NK-92 (cell line): Measurements from ENCODE around the gene CTXND1.

Source experiments
- DNase-seq: peaks from one replicate; lab custom pipeline; 2025; ENCODE audit not compliant: unreplicated experiment; lab: John Stamatoyannopoulos, UW

CTXND1 gene

DNA sequence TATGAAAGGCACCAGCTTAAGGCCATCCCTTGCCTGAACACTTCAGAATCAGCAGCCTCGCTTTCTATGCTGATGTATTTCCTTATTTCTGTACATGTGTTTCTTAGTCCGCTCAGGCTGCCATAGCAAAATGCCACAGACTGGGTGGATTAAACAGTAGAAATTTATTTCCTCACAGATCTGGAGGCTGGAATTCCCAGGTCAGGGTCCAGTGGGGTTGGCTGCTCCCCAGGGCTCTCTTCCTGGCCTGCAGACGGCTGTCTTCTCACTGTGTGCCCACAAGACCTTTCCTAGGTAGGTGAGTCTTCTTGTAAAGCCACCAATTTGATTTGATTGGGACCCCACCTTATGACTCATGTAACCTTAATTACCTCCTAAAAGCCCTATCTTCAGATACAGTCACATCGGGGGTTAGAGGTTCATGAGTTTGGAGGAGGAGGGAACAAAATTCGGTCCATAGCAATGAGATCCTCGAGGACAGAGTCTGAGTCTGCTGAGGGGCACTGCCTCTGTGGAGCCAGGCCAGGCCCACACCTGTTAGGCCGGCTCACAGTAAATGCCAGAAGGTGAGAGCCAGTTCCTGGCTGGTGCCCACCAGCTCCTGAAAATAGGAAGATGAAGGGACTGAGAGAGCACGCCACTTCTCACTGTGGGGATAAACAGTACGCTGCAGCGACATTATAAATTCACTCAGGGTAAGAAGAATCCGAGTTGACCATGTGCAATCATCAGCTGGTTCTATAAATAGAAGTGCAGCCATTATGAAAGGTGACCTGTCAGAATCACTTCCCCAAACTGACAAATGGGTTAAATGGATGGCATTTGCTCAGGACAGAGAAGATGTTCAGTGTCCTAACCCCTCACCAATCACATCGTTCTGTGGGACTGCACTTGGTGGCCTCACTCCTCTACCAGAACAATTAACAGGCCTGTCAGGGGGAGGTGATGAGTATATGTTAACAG, 41.1 kb downstream of the CTXND1 start:
- DNase-seq: no peak

DNA sequence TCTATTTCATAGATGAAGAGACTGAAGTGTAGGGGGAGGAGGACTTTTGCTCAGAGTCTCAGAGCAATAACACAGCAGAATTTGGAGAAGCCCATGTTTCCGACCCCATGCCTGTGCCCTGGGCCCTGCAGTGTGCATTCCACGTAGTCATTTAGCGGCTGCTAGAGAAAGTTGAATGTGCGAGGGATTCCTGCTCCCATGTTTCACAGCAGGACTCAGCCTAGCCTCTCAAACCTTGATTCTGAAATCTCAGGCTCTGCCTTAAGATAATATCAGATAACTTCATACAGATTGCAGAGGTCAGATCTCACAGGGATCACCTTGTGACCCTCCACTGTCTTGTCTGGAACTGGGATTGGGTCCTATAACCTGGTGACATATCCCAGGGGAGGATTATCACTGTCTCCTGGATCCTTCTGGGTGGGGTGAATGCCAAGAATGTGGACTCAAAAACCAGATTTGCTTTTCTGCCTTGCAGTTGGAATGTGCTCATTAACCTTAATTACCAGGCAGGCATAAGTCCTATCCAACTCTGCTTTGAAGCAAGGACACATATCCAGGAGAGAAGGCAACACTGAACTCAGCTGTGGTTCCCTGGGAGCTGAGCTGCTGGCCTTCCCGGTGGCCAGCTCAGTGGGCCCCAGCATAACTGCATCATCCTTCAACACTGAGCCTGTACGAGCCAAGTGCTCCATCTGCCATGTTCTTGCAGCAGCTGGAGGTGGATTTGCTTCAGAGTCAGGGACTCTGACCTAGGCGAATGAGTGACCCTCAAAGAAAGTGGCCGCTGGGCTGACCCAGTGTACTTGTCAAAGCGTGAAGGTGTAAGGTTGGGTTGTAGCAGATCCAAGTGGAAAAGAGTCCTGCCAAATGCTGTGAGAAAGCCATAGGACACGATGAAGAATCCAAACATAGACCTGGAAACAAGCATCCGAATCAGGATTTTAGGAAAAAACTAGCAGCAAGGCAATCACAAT, 43.0 kb downstream of the CTXND1 start:
- DNase-seq: no peak

DNA sequence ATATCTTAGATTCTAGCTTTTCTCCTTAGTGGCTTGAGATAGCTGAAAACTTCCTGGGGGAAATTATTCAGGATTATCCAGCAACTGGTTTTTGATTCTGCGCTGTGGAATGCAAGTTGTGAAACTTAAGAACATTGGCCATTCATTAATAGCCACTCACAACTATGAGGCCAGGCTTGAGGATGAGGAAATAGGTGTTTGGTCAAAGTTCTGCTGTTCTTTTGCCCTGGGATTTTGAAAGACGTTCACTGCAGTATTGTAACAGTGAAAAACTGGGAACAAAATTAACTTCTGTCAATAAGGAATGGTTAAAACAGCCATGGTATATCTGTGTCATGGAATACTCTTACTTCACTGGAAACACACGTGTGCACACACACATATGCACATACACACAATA, 44.1 kb downstream of the CTXND1 start:
- DNase-seq: no peak

DNA sequence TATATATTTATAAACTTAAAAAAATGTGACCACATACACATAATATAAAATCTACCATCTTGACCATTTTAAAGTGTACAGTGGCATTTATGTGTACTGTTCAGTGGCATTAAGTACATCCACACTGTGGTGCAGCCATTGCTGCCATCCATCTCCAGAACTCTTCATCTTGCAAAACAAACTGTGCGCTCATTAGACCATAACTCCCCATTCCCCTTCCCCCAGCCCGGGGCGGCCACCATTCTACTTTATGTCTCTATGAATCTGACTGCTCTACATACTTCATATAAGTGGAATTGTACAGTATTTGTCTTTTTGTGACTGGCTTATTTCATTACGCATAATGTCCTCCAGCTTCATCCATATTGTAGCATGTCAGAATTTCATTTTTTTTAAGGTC, 47.8 kb downstream of the CTXND1 start:
- DNase-seq: no peak

DNA sequence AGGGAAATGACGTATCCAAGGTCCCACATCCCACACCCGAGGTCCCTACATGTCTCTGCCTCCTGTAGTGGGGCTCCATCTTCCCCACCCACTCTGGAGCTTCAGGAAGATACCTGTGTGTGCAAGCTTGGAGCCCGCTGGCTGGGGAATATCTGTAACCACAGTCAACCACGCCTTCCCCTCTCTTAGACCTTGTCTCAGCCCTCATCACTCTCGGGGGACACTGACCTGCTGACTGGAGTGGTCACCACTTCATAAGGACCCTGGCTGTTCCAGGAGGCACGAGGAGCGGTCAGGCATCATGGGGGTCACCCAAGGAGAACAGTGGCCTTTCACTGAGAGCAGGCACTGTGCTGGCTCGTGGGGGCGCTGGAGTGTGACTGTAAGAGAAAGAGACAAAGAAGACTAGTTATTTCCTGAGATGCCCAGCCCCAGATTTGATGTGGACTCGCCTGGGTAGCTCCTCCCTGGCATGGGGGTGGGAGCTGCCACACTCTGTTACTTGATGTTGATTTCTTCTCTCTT, 48.6 kb downstream of the CTXND1 start:
- DNase-seq: no peak

DNA sequence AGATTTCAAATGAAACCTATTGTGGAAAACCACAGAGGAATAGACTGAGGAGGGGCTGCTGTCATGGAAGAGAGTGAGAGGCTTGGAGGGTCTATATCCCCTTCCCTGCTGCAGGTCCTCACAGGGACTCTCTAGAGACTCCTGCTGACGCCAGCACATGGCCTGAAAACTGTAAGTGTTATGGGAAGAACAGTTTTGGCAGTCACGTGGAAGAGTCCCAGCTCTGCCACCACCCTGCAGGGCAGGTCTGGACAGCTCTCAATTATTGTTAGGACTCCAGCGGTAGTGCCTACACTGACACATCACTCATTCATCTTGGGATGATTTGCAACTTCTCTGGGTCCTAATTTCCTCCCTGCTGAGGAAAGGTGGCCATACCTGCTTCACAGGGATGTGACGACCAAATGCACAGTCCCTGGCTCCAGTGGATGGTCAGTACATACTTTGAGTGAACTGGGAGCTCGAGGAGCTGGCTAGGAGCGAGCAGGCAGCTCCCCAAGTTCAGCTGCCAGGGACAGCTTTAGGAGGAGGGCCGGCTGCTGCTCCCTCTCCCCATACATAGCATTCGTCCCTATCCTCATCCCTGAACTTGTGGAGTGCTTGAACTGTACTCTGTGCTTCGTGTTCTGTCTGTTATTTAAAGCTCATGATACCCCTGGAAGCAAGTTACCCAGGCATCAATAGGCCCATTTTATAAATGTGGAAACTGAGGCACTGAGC, 49.2 kb downstream of the CTXND1 start:
- no peak for DNase-seq

DNA sequence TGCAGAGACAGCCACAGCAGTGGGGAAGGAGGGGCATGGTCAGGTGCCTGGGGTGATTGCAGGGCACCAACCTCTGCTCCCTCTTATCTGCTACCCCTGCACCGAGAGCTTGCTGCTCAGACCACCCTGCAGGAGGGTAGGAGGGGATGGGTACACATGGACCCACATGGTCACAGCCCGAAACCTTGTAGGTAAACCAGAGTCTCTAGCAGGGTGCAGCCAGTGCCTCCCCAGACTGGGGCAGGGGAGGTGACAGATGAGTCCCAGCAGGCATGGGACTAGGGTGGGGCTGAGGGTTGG, 50.0 kb downstream of the CTXND1 start:
- no peak for DNase-seq

DNA sequence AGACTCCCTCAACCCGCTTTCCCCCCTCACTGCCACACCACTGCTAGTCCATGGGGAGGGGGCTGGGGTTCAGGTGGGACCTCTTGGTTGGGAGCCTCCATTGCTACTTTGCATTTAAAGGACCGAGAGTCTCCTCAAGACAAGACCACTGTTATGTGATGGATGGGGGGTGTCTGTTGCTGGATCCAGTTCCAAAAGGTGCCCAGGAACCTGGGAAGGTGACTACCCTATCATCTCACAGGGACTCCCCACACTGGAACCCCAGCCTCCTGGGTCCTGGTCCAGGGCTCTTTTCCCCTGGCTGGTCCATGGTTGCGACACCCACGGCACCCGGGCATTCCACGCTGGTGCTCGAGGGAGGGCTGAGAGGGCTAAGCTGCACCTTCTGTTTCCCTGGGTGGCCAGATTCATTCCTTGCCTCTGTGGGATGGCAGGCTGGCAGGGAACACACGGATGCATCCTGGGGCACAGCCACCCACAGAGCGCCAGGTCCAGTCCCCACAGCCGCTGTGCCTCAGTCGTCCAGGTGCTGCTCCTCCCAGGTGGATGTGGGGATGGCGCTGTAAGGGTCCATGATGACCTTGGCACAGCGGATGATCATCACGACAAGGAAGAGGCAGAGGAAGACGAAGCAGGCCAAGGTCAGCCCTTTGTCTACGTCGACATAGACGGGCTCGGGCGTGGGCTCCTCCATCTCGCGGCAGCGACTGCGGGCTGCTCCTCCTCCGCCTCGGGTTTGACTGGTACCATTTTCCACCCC, 50.6 kb downstream of the CTXND1 start:
- no peak for DNase-seq

DNA sequence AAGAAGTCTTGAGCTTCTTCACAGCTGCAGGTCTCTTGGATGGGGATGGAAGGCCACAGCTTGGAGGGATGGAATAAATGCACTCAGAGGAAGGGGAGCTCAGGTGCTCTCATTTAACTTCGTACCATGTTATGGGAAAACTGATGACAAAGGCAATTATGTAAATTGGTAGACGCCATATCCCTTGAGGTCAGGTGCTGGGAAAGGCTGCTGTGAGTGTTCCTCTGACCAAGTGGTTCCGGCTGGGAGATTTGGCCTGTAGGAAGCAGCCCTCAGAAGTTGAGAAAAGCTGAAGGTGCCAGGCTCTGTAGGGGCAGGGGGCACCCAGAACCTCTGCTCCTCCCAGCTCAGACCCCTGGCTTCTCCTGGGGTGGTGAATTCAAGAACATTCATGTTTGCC, 52.1 kb downstream of the CTXND1 start:
- no peak for DNase-seq

DNA sequence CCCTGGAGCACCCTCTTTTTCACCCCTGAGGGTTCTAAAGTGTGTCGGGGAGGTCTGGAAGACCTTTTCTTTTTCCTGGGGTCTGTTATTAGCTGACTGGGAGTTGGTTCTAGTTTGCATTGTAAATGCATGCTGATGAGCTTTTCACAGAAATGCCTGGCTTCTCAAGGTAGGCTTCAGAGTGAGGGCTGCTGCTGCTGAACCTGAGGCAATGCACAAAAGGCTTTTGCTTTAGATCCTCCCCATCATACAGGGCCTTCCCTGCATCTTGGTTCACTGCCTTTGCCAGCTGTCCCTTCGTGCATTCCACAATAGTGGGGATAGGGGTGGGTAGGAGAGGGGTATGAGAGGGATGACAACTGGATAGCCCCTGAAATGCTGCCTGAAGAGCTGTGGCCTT, 52.6 kb downstream of the CTXND1 start:
- DNase-seq: no peak

DNA sequence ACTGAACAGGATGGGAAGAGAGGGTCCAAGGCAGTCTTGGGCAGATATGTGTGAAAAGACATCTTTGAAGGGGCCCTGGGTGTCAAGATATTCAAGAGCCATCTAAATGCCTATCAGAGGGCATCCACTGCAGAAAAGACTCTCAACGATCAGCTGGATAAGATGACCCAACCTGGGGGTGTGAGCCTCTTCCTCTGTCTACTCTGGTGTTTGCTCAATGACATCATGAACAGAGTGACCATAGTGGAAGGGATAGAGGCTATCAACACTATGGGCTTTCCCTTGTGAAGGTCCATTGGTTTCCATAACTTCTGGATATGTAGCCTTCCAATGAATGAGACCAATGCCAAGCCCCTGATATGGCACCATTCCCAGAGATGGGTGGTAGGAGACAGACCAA, 57.1 kb downstream of the CTXND1 start:
- DNase-seq: no peak

DNA sequence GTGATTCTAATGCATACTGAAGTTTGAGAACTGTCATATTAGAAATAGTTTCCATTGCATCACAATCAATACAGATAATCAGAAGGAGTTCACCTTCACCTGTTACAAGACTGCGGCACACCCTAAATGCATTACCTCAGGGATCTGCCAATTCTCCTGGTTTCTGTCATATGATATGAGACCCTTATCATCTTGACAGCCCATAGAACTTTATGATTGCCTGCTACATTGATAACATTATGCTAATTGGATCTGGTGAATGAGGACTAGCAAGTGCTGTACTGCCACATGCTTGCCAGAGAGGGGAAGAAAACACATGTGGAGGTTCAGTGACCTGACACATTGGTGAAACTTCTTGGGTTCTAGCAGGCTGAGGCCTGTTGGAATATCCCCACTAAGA, 57.8 kb downstream of the CTXND1 start:
- no peak for DNase-seq

DNA sequence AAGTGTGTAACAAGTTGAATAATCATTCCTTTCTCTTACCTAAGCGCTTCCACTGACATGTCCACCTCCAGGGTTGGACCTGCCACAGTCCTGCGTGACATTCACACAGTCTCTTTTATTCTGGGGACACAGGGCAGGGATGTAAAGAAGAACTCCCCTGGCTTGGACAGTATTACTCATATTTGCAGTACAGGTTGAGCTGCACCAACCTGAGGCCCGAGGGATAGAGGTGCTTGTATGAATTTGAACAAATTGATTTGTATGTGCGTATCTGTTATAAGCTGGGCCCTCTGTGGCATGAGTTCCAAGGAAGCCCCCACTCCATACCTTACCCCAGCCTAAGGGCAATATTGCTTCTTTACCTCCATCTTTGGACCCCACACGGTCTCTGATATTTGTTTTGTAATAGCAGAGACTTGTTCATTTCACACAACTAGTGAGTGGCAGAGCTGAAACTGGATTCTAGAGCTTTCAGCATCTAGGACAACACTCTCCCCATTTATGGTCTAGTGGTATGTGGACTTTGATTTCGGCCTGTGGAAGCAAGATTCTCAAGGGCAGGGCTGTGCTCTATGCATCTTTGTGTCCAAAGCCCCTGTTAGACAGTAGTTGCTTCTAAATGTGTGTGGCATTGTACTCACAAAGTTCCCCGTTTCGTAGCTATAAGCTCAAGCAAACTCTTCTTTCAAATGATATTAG, 60.0 kb downstream of the CTXND1 start:
- DNase-seq: no peak

DNA sequence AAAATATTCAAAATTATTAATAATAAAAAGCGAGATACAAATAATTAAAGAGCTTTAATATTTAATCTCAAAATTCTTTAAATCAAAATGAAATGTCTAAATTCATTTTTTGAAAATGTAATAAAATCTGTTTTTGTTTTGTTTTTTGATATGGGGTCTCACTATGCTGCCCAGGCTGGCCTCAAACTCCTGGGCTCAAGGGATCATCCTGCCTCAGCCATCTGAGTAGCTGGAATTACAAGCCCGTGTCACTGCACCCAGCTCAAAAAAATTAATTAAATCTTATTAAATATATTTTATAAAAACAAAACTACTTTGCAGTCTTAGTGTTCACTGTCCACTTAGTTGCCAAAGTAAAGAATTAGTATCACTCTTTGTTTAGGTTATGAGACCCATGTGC, 60.8 kb downstream of the CTXND1 start:
- DNase-seq: no peak

DNA sequence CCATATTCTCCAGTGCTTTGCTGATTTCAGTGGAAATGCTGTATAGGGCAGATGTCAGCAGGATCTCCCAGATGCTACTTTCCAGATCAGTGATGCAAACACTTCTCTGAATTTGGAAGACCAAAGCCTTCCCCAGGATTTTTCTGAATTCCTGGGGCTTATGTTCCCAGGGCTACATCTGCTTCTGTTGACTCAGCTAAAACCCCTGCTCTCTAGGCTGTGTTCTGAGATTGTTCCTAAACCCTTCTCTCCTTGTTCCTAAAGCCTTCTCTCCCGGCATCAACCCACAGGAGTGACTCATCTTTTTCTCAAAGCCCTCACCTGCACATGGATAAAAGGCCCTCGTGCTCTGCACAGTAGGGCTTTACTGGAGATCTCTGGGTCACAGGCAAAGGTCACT, 63.8 kb downstream of the CTXND1 start:
- DNase-seq: no peak

DNA sequence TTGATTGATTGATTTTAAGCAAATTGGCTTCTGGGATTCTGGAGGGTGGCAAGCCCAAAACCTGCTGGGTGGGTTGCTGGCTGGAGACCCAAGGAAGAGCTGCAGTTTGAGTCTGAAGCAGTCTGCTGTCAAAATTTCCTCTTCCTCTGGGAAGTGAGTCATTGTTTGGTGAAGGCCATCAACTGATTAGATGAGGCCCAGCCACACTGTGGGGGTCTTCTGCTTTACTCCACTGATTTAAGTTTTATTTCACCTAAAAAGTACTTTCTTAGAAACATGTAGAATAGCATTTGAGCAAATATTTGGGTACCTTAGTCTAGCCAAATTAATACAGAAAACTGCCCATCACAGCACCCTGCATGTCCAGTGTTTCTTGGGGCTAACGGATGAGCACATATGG, 65.4 kb downstream of the CTXND1 start:
- DNase-seq: no peak

DNA sequence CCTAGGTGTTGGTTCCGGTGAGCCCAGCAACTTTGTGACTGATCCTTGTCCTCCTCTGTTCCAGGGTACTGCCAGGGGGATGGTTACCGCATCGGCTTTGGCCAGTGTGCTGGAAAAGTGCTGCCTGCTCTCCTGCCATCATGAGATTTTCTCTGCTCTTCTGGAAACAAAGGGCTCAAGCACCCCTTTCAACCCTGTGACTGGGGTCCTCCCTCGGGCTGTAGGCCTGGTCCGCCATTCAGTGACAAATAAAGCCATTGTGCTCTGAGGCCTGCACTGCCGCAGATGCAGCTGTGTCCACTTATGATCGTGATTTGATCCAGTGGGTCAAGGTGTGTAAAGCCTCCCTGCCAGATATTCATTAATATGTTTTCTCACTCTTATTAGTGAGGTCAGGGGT, 65.9 kb downstream of the CTXND1 start:
- DNase-seq: no peak

DNA sequence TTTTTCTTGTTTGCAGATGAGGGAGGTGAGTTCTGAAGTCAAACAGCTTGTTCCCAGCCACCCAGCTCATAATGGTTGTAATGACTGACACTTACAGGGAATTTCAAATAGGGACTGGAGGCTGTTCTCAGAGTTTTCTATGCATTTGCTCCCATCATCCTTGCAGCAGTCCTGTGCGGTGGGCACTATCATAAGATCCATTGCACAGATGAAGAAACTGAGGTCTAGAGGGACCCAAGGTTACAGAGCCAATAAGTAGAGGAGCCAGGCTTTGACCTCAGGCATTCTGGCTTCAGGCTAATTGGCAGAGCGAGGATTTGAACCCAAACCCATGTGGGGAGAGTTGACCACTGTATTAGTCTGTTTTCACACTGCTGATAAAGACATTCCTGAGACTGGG, 66.9 kb downstream of the CTXND1 start:
- DNase-seq: no peak

DNA sequence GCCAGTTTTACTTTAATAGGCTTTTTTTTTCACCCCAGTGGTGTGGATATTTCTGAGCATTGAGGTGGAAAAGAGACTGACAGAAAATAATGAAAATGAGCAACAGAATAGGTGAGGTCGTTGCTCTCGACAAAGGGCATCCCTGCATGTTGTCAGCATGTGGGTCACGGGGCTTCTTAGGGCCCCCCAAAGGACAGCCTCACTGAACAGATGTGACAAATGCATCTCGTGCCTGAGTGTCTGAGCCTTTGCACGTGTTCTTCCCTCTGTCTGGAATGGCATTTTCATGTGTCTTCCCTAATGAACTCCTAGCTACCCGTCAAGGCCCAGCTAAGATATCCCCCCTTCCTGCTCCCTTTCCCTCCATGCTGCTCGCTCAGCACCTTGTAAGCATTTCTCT, 67.5 kb downstream of the CTXND1 start:
- DNase-seq: no peak

DNA sequence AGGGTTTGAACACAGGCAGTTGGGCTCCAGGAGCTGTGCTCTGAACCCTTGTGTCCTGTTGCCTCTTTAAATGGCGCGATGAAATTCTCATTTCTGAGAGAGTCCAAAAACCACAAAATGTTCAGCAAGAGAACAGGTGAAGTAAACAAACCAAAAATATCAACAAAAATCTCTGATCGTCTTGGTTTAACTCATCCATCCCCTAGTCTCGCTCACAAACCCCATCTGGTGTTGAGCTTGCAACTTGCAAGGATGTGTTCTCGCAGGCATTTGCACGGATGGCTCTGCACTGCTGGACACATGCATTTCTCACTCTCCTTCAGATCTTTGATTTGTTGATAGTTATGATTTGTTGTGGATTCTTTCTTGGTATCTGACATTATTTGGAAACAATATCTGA, 68.1 kb downstream of the CTXND1 start:
- DNase-seq: no peak
